ENCODE measurements around the gene PTPRA. TPM values are rescaled to one million over a fixed set of nuclear protein-coding genes. Genes with fewer than 3 reads are reported as not detected.

PTPRA gene
- total RNA-seq, 1 experiment from 2014 or later, result 45.2 TPM

DNA sequence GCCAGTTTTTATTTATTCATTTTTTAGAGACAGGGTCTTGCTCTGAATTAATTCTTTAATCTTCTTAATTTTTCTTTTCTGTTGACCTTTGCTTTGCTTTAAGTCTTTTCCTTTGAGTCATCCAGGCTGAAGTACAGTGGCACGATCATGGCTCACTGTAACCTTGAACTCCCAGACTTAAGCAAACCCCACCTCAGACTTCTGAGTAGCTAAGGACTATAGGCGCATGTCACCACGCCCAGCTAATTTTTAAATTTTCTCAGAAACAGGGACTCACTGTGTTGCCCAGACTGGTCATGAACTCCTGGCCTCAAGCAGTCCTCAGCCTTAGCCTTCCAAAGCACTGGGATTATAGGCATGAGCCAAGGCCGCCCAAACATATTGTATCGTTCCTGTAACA is 98.8 kb downstream of the PTPRA start:
- H3K27ac Mint-ChIP-seq, result peak overlapping the region in 1 of 3 experiments; percentile 59; a peak in 1 of 7 replicates
- H3K4me1 ChIP-seq (ENCODE audit: insufficient read depth, low read length), result no peaks in the 10 kb centered on the region
- H4K91ac ChIP-seq (ENCODE audit: insufficient read length, low read depth, low read length), result no peak overlapping the region
- H3K4me2 ChIP-seq (ENCODE audit: insufficient read depth, insufficient read length, low read length), result no peak overlapping the region
- no peak overlapping the region for H3K18ac ChIP-seq (ENCODE audit: insufficient read length, low read depth, low read length)
- no peak overlapping the region for H3K4ac ChIP-seq (ENCODE audit: low read depth, low read length)
- no peaks in the 10 kb centered on the region for H3K4me1 Mint-ChIP-seq
- no peaks in the 10 kb centered on the region for H3K79me1 ChIP-seq (ENCODE audit: insufficient read depth, low read depth, low read length, poor library complexity, severe bottlenecking)
- H3K9me3 Mint-ChIP-seq, result no peaks in the 10 kb centered on the region
- H3T11ph ChIP-seq (ENCODE audit: low read length), result peak overlapping the region; percentile 26
- no peak overlapping the region for H3K56ac ChIP-seq (ENCODE audit: insufficient read length, low read depth, low read length)
- H3K79me2 ChIP-seq (ENCODE audit: insufficient read depth, low read length), result no peaks in the 10 kb centered on the region
- no peaks in the 10 kb centered on the region for H3K27me3 Mint-ChIP-seq (ENCODE audit: low read depth)
- WGBS (ENCODE audit: extremely low coverage, insufficient read length, low lambda C conversion rate), result no CpG with 5 or more reads among the region's 5 CpGs
- no peak overlapping the region for H3K23ac ChIP-seq (ENCODE audit: insufficient read length, low read depth, low read length)
- H2AK5ac ChIP-seq (ENCODE audit: insufficient read length, low read length), result no peak overlapping the region
- H2BK20ac ChIP-seq (ENCODE audit: low read depth, low read length, poor library complexity, severe bottlenecking), result no peak overlapping the region
- H2BK120ac ChIP-seq (ENCODE audit: low read depth, low read length, poor library complexity, severe bottlenecking), result no peak overlapping the region
- no peak overlapping the region for H2BK15ac ChIP-seq (ENCODE audit: low read depth, low read length)
- no peak overlapping the region for H2AFZ ChIP-seq (ENCODE audit: low read length)
- no peak overlapping the region for H3K14ac ChIP-seq (ENCODE audit: insufficient read depth, low read length)
- no peak overlapping the region for H3K4me3 Mint-ChIP-seq
- H3K9me3 ChIP-seq (ENCODE audit: control insufficient read depth, low read depth, low read length), result no peaks in the 10 kb centered on the region
- H4K8ac ChIP-seq (replicated peaks; ENCODE audit: insufficient read length, low read depth, low read length), result no peak overlapping the region
- H3K27me3 ChIP-seq (ENCODE audit: insufficient read depth, low read length), result no peaks in the 10 kb centered on the region
- H3K27ac ChIP-seq (ENCODE audit: insufficient read length, low read depth, low read length), result no peak overlapping the region
- H3K9ac ChIP-seq (ENCODE audit: extremely low read depth, insufficient read length, low read length), result no peak overlapping the region
- TF ChIP-seq CTCF (conservative IDR thresholded peaks at IDR 0.05), result no peak
- no peaks in the 10 kb centered on the region for H3K23me2 ChIP-seq (ENCODE audit: insufficient read length, low read depth, low read length, poor library complexity, severe bottlenecking)
- no peak overlapping the region for H4K5ac ChIP-seq (ENCODE audit: insufficient read length, low read depth, low read length)
- no peak overlapping the region for H2BK12ac ChIP-seq (ENCODE audit: insufficient read length, low read depth, low read length)
- H3K36me3 Mint-ChIP-seq (ENCODE audit: insufficient read depth in 1 of 3, low read depth in 3 of 3), result peaks cover 5 to 13% (median 9%) of the 10 kb centered on the region in 3 experiments; a peak in 6 of 7 replicates
- DNase-seq, result no peak
- H4K20me1 ChIP-seq (ENCODE audit: control insufficient read depth, insufficient read depth, insufficient read length), result no peaks in the 10 kb centered on the region
- H2BK5ac ChIP-seq (ENCODE audit: insufficient read length, low read length), result no peak overlapping the region
